Mononuclear cell (primary cell): ENCODE results near the gene TROAP. TPM values are rescaled to one million over a fixed set of nuclear protein-coding genes. Genes with fewer than 3 reads are reported as not detected.
A peak's percentile ranks its signal among the peaks of the same experiment; 100 is the strongest.
"Not testable (repeated sequence)": the region's sequence is repeated elsewhere in the genome, so short reads cannot be mapped to it uniquely, and the experiment has no call there.

Source experiments
- H3K27me3 ChIP-seq: 2 replicates; pipeline ENCODE4 v1.6.0; 2011; ENCODE audit warnings: low read length, control low read depth; ENCODE audit not compliant: insufficient read depth
- H3K4me1 ChIP-seq: 2 replicates; pipeline ENCODE4 v1.5.1; 2011; ENCODE audit warnings: mild to moderate bottlenecking, low read length, control low read depth; ENCODE audit not compliant: insufficient read depth
- H3K4me3 ChIP-seq: 2 replicates; pipeline ENCODE4 v1.5.1; 2011; ENCODE audit warnings: mild to moderate bottlenecking, low read length, moderate library complexity
- H3K9me3 ChIP-seq: 2 replicates; pipeline ENCODE4 v1.5.1; 2011; ENCODE audit warnings: low read depth, mild to moderate bottlenecking, control low read depth, low read length
- total RNA-seq: library from RNA; depleted of rRNA; stranded (reverse); fragments of >200 nt; gene quantifications from one replicate; pipeline ENCODE4 v1.2.3, GENCODE V29; 2012

TROAP gene
- total RNA-seq, 1 donor: 0.31 TPM

- Histone ChIP-seq H3K27me3 (peaks cover 52% of the 10 kb centered on the region), H3K4me1 (peaks cover 20% of the 10 kb centered on the region), H3K9me3 (no peaks in the 10 kb centered on the region), H3K4me3 (no peak overlapping the region)
These were observed 9.4 kb downstream of the TROAP start for GRCh38 chr12:49332441-49332861.

- peaks cover 57% of the 10 kb centered on the region for H3K27me3 ChIP-seq
- no peak overlapping the region for H3K4me3 ChIP-seq
- H3K9me3 ChIP-seq: no peaks in the 10 kb centered on the region
- H3K4me1 ChIP-seq: peaks cover 24% of the 10 kb centered on the region
These were observed 9.9 kb downstream of the TROAP start for GRCh38 chr12:49332891-49333371.

- not testable (repeated sequence) for H3K4me3 ChIP-seq, H3K9me3 ChIP-seq
- Histone ChIP-seq H3K4me1 (peaks cover 24% of the 10 kb centered on the region), H3K27me3 (peaks cover 64% of the 10 kb centered on the region)
These were observed 10.7 kb downstream of the TROAP start for GRCh38 chr12:49333778-49334177.

DNA sequence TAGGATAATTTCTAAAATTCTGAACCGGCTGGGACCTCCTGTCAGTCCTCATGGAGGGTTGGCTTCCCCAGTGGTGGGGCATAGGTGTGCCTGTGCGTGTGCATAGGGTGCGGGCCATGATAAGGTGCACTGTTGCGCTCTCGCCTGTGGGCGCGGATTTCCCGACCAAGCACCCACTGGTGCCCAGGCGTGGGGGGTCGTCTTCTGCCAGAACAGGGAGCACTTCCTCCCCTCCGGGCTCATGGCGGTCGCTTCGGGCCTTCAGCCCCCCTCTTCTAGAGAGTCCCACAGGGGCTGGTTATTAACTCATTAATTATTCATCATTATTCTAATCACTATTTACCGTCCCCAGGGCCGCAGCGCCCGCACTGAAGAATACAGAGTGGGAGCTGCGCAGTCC lies 11.2 kb downstream of the TROAP start:
- H3K9me3 ChIP-seq: no peaks in the 10 kb centered on the region
- H3K4me1 ChIP-seq: peaks cover 24% of the 10 kb centered on the region
- peaks cover 66% of the 10 kb centered on the region for H3K27me3 ChIP-seq
- no peak overlapping the region for H3K4me3 ChIP-seq

DNA sequence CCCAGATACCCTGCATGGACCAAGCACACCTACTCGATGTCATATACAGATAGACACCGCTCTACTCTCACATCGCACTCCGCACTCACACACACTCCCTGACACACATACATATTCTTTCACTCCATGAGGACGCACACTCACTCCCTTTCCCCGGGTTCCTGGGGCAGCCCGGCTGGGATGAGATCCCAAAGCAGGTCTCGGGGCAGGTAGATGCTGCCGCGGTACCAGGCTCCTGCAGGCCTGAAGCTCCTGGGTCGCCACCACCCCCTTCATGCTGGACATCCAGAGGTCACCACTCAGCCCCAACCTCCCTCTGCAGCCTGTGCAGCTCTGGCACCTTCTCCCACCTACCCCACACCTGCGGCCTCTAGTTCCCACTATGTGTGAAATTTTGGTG lies 11.6 kb downstream of the TROAP start:
- Histone ChIP-seq H3K9me3 (no peaks in the 10 kb centered on the region), H3K27me3 (peaks cover 70% of the 10 kb centered on the region), H3K4me3 (no peak overlapping the region), H3K4me1 (peaks cover 24% of the 10 kb centered on the region)

DNA sequence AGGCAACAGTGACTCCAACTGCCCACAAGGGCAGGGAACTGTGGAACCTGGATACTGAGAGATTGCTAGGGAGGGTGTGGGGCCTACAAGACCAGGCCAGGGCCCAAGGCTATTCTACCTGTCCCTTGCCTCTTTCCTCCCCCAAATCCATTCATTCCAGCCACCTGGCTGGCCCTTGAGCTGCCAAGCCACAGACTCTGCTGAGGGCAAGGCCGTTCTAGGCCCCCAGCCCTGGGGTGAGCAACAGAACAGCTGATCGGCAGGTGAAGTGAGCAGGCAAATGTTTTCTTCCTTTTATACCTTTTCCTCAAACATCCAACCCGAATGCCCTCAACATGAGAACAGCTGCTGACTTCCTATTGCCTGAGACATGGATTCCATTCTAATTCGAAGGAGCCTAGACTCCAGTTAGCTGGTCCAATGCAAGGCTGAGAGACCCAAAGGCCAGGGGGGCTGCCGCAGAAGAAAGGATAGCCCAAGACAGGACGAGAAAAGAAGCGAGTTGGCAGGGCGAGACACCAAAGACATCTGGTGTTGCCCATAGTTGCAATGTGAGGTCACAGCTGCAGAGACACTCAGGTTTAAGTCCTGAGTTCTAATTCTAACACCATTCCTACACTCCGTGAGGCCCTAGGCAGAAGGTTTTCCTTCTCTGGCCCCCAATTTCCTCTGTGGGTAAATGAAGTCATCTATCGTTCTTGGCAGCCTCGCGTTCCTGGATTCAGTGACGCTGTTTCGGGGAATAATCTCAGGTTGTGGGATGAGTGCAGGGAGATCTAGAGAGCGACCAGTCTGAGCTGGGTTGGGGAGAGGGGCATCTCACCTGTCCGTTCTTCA lies 12.3 kb downstream of the TROAP start:
- H3K4me1 ChIP-seq: peaks cover 24% of the 10 kb centered on the region
- no peaks in the 10 kb centered on the region for H3K9me3 ChIP-seq
- H3K4me3 ChIP-seq: no peak overlapping the region
- peaks cover 76% of the 10 kb centered on the region for H3K27me3 ChIP-seq

DNA sequence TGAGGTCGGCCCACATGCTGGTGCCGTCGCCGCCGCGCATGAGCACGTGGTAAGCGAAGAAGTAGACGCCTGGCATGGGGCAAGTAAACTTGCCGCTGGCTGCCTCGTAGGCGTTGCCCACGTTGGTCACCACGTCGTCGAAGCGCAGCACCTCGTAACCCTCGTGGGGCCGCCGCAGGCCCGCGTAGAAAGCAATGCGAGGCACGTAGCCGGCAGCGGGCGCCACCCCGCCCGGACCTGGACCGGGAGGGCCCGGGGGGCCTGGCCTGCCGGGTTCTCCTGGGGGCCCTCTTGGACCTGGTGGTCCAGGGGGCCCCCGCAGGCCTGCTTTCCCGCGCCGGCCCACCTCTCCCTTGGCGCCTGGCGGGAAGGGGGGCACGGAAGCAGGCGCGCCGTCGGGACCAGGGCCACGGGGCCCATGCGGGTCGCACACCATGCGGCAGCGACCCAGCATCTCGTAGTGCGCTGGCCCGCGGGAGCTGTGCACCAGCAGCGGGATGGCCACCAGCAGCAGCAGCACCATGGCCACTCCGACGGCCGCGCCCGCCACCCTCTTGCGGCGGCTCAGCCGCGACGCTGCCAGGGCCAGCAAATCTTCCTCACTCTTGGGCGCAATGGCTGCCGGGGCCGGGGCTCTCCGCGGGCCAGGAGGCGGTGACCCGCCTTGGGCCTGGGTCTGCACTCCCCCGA lies 13.0 kb downstream of the TROAP start:
- H3K4me3 ChIP-seq: no peak overlapping the region
- peaks cover 24% of the 10 kb centered on the region for H3K4me1 ChIP-seq
- peaks cover 84% of the 10 kb centered on the region for H3K27me3 ChIP-seq
- H3K9me3 ChIP-seq: no peaks in the 10 kb centered on the region

GRCh38 chr12:49336645-49337584 lies 13.9 kb downstream of the TROAP start, which contains the start of gene C1QL4:
Gene C1QL4, minus strand, starts transcription at chr12:49337188. Its CDS starts 711 bp downstream, at chr12:49336477.
- peaks cover 25% of the 10 kb centered on the region for H3K4me1 ChIP-seq
- peaks cover 90% of the 10 kb centered on the region for H3K27me3 ChIP-seq
- H3K4me3 ChIP-seq: no peak within 1 kb of the TSS
- H3K9me3 ChIP-seq: no peaks in the 10 kb centered on the region

DNA sequence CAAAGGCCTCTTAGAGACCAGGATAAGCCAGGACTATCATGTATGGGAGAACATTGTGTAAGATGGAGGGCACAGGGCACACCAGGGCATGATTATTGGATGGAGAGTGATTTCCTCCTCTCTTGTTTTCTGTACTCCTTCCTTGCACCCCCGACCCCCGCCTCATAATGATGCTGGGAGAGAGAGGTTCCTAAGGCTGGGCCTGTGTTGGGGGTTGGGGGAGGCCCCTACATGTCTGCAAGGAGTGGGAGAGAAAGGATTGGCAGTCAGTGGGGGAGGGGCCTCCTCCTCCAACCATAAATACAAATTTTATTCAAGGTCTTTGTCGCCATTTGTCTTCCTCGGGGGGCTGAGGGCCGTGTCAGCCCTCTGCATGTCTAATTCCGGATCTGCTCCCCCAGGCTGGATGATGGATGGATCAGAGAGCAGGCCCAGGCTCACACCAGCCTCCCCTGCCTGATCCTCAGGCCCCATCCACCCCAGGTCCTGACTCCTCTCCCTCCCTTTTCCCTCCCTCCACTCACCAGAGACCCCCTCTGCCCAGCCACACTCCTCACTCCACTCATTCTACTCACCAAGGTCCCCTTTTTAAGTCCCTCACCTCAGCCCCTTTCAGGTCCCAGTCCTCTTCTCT lies 15.9 kb downstream of the TROAP start:
- peaks cover 42% of the 10 kb centered on the region for H3K4me1 ChIP-seq
- peaks cover 93% of the 10 kb centered on the region for H3K27me3 ChIP-seq
- no peaks in the 10 kb centered on the region for H3K9me3 ChIP-seq
- no peak overlapping the region for H3K4me3 ChIP-seq

GRCh38 chr12:49339464-49339861 lies 16.4 kb downstream of the TROAP start:
- Histone ChIP-seq H3K4me1 (peaks cover 45% of the 10 kb centered on the region), H3K4me3 (no peak overlapping the region), H3K27me3 (peaks cover 93% of the 10 kb centered on the region), H3K9me3 (no peaks in the 10 kb centered on the region)

- peaks cover 45% of the 10 kb centered on the region for H3K4me1 ChIP-seq
These were observed 17.2 kb downstream of the TROAP start for GRCh38 chr12:49340095-49340870.

GRCh38 chr12:49340971-49341776 lies 18.1 kb downstream of the TROAP start:
- peaks cover 86% of the 10 kb centered on the region for H3K27me3 ChIP-seq
- no peak overlapping the region for H3K4me3 ChIP-seq
- peaks cover 49% of the 10 kb centered on the region for H3K4me1 ChIP-seq
- H3K9me3 ChIP-seq: no peaks in the 10 kb centered on the region

More at GRCh38 chr12:49340095-49340870, 17.2 kb downstream of the TROAP start:
- Histone ChIP-seq H3K4me3 (no peak overlapping the region), H3K27me3 (peaks cover 88% of the 10 kb centered on the region), H3K9me3 (no peaks in the 10 kb centered on the region)

GRCh38 chr12:49341777-49342065 lies 18.7 kb downstream of the TROAP start:
- Histone ChIP-seq H3K9me3 (no peaks in the 10 kb centered on the region), H3K4me3 (peak overlapping the region; percentile 26), H3K27me3 (peaks cover 85% of the 10 kb centered on the region), H3K4me1 (peaks cover 49% of the 10 kb centered on the region)
